Epithelial cell of proximal tubule (primary cell): ENCODE measurements around the gene KRTAP4-5. TPM values are rescaled to one million over a fixed set of nuclear protein-coding genes. Genes with fewer than 3 reads are reported as not detected.
A peak's percentile ranks its signal among the peaks of the same experiment; 100 is the strongest.
"Not testable (repeated sequence)": the region's sequence is repeated elsewhere in the genome, so short reads cannot be mapped to it uniquely, and the experiment has no call there.

Experiments used
- DNase-seq: peaks from one replicate; pipeline ENCODE4 v3.0.0-alpha.2; 2011; ENCODE audit warnings: low read depth
- H3K4me3 ChIP-seq: 2 replicates; pipeline ENCODE4 v1.5.1; 2011; ENCODE audit warnings: low read depth, mild to moderate bottlenecking, low read length
- total RNA-seq: library from RNA; depleted of rRNA; stranded (reverse); fragments of >200 nt; gene quantifications from 2 replicates; pipeline ENCODE4 v1.2.3, GENCODE V29; 2015
- TF ChIP-seq, protein P1 (sequence below): conservative IDR thresholded peaks from 2 replicates; pipeline ENCODE4 v1.5.1; 2012; ENCODE audit warnings: low read depth, mild to moderate bottlenecking, low read length

Gene KRTAP4-5
- total RNA-seq, 1 donor from 2014 or later: not detected

DNA sequence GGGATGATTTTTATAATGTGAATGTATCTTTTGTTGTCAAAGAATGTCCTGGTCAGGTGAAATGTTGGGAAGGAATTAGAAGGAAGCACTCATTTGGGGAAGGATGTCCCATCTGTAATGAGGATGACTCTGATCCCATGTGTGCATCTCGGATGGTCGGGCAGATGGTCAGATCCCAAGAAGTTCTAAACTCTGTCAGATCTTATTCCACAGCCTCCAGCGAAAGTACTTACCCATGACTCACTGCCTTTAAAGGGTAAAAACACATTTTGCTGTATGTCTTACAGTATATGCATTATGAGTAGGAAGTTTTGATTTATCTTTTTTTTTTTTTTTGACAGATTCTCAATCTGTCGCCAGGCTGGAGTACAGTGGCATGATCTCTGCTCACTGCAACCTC is 30.9 kb downstream of the KRTAP4-5 start:
- no peak overlapping the region for H3K4me3 ChIP-seq
- no peak for DNase-seq
- TF ChIP-seq, protein P1, sequence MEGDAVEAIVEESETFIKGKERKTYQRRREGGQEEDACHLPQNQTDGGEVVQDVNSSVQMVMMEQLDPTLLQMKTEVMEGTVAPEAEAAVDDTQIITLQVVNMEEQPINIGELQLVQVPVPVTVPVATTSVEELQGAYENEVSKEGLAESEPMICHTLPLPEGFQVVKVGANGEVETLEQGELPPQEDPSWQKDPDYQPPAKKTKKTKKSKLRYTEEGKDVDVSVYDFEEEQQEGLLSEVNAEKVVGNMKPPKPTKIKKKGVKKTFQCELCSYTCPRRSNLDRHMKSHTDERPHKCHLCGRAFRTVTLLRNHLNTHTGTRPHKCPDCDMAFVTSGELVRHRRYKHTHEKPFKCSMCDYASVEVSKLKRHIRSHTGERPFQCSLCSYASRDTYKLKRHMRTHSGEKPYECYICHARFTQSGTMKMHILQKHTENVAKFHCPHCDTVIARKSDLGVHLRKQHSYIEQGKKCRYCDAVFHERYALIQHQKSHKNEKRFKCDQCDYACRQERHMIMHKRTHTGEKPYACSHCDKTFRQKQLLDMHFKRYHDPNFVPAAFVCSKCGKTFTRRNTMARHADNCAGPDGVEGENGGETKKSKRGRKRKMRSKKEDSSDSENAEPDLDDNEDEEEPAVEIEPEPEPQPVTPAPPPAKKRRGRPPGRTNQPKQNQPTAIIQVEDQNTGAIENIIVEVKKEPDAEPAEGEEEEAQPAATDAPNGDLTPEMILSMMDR: no peak

- not testable (repeated sequence) for H3K4me3 ChIP-seq, DNase-seq
These were observed 31.7 kb downstream of the KRTAP4-5 start, which contains the start of gene KRTAP4-11 for GRCh38 chr17:41117846-41118386. TSS of gene KRTAP4-11 (minus strand) at chr17:41118373. CDS start at chr17:41118315, 58 bp downstream.

DNA sequence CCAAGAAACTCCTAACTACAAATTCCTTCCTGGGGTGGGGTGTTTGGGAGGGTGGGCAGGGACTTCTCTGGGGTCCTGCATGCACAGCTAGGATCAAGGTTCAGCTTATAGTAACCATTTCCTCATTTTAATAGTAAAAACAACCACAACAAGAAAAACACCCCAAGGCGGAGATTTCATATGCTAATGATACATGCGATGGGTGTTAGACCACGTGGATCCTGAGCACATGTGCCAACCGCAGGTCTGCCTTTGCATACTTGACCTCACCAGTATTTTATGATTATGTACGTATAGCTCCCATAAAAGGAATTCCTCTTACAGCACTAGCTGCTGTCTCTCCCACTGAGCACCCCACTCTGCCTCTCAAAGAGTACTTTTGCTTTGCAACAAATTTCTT is 33.3 kb downstream of the KRTAP4-5 start:
- TF ChIP-seq, protein P1: no peak
- no peak overlapping the region for H3K4me3 ChIP-seq
- DNase-seq: no peak

- DNase-seq: no peak
- H3K4me3 ChIP-seq: no peak overlapping the region
- TF ChIP-seq, protein P1: no peak
These were observed 38.3 kb downstream of the KRTAP4-5 start for GRCh38 chr17:41111151-41111885.

GRCh38 chr17:41108728-41109386 is 40.8 kb downstream of the KRTAP4-5 start:
- not testable (repeated sequence) for H3K4me3 ChIP-seq, DNase-seq

GRCh38 chr17:41107941-41108450 is 41.6 kb downstream of the KRTAP4-5 start:
- DNase-seq: no peak
- TF ChIP-seq, protein P1: no peak
- no peak overlapping the region for H3K4me3 ChIP-seq

DNA sequence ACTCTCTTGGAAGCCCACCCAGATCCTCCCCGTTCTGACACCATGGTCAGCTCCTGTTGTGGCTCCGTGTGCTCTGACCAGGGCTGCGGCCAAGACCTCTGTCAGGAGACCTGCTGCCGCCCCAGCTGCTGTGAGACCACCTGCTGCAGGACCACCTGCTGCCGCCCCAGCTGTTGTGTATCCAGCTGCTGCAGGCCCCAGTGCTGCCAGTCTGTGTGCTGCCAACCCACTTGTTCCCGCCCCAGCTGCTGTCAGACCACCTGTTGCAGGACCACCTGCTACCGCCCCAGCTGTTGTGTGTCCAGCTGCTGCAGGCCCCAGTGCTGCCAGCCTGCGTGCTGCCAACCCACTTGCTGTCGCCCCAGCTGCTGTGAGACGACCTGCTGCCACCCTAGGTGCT is 44.3 kb downstream of the KRTAP4-5 start, which contains the start of gene KRTAP4-9:
TSS of gene KRTAP4-9 (plus strand) at position 43 of the 400 bp plus-strand sequence. CDS start at position 43, 0 bp downstream.
- not testable (repeated sequence) for DNase-seq, H3K4me3 ChIP-seq

- H3K4me3 ChIP-seq: not testable (repeated sequence)
- DNase-seq: peak; percentile 7
These were observed 45.1 kb downstream of the KRTAP4-5 start for GRCh38 chr17:41104386-41105038.

GRCh38 chr17:41103896-41104295 is 45.7 kb downstream of the KRTAP4-5 start:
- no peak for DNase-seq
- no peak overlapping the region for H3K4me3 ChIP-seq
- TF ChIP-seq, protein P1: no peak
